GM19193 (cell line): ENCODE data around the gene OR5H15.

Experiments
- POLR2A ChIP-seq: IDR thresholded peaks from 4 replicates; pipeline ENCODE4 v1.6.1; 2011; ENCODE audit not compliant: insufficient read depth, insufficient read length; ENCODE audit errors: extremely low read depth

OR5H15 gene

DNA sequence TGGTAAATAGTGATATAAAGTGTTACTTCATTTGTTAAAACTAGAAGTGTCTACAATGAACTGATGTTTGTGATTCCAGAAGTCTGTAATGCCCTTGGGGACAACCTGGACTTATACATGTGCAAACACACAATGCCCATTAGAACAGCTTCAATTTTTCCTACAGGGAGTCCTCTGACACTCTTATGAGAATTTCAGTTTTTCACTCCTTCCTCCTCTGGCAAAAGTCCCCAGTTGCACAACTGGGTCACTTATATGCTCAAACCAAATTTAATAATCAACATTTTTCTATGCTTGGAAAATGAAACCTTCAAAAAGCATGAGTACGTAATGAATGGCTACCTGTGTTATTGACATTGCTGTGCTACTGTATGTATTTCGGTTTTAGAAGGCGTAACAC lies at the start of gene OR5H15:
OR5H15 (plus strand) TSS at position 301 of the 400 bp plus-strand sequence. CDS start 2,004 bp downstream, outside the sequence.
- TF ChIP-seq POLR2A: no peak

GRCh38 chr3:98130421-98130820 lies 36.1 kb upstream of the OR5H15 start, which contains the start of gene OR5H1:
Gene OR5H1 (plus strand): TSS chr3:98130721. CDS start chr3:98132698, 1,977 bp downstream.
- TF ChIP-seq POLR2A: no peak

DNA sequence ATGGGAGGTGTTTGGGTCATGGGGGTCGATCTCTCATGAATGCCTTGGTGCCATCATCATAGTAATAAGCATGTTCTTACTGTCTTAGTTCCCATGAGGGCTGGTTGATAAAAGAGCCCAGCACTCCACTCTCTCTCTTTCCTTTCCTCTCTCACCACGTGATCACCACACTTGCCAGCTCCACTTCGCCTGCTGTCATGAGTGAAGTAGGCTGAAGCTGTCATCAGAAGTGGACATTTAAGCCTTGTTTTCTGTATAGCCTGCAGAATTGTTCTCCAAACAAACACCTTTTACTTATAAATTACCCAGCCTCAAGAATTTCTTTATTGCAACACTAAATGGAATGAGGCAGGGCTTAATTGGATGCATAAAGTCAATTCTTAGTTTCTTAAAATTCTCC lies 29.9 kb upstream of the OR5H15 start:
- TF ChIP-seq POLR2A: no peak

DNA sequence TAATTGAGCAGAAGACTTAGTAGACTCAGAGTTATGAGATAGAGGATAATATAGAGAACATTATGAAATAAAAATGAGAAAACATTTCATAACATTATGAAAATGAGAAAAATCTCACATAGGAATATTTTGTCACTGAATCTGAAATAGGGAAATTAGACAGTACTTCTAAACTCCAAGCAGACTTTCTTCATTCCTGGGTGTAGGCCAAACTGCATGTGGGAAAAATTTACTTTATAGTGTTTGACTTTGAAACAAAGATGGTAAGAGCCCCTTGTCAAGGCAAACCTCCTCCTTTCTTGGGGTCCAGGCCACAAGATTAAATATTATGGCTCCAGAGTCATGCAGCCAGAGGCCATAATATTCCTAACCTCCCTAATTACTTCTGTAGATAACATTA lies 26.0 kb upstream of the OR5H15 start:
- TF ChIP-seq POLR2A: no peak

DNA sequence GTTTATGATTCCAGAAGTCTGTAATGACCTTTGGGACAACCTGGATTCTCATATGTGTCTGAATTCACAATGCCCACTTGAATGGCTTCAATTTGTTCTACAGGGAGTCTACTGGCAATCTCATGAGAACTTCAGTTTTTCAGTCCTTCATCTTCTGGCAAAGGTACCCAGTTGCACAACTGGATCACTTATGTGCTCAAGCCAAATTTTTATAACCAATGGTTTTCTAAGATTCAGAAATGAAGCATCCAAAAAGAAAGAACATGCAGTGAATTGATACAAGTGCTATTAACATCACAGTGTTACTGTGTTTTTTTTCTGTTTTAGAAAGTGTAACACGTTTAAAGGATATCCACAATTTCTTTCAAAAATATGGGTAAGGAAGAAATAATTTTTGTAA lies 19.3 kb upstream of the OR5H15 start, which contains the start of gene OR5H14:
OR5H14 (plus strand) TSS at position 301 of the 400 bp plus-strand sequence. CDS start 1,907 bp downstream, outside the sequence.
- TF ChIP-seq POLR2A: no peak

- no peak for TF ChIP-seq POLR2A
These were observed 17.7 kb upstream of the OR5H15 start for GRCh38 chr3:98148751-98149150.

- no peak for TF ChIP-seq POLR2A
These were observed 15.3 kb upstream of the OR5H15 start for GRCh38 chr3:98151241-98151640.

GRCh38 chr3:98171071-98171470 lies 4.6 kb downstream of the OR5H15 start:
- no peak for TF ChIP-seq POLR2A

DNA sequence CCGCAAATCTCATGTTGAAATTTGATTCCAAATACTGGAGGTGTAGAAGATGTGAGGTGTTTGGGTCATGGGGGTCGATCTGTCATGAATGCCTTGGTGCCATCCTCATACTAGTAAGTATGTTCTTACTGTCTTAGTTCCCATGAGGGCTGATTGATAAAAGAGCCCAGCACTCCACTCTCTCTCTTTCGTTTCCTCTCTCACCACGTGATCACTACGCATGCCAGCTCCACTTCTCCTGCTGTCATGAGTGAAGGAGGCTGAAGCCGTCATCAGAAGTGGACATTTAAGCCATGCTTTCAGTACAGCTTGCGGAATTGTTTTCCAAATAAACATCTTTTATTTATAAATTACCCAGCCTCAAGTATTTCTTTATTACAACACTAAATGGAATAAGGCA lies 6.1 kb downstream of the OR5H15 start:
- no peak for TF ChIP-seq POLR2A

DNA sequence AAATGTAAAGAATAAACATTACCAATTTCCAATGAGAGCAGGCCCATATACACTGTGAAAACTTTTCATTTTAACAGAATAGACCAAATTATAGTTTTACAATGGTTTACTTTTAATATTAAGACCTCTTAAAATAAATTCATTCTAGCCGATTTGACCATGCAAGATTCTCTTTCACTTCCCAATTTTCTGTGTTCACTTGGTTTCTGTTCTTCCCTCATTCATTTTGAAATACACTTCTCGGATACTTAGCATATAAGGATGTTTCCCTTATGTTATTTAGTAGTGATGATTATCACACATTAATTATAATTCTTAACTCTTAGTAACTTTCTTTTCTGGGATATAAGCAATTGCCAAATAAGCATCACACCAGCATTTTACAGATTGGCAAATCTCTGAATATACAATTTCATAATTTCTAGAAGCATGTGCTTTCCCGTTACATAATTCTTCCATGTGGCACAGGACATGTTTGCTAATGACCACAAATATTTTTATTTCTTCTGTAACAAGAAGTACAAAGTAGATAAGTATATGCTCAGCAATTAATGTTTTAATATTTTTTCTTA lies 13.9 kb downstream of the OR5H15 start:
- TF ChIP-seq POLR2A: no peak

GRCh38 chr3:98182196-98182595 lies 15.7 kb downstream of the OR5H15 start:
- TF ChIP-seq POLR2A: no peak

DNA sequence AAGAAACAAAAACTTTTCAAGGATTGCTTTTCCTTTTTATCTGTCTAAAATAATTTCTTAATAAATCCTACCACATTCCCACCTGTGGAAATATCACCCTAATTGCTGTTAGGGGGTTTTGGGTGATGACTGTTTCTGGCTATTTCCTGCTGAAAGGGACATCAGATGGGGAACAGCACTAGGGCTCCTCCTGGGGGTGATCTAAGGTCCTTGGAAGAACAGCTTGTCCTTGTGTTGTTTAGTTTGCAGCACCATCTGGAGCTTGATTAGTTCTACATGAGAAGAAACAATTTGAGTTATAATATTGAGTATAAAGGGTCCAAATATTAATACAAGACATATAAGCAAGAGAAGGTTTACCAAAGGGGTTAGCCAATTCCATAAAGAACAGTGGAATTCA lies 18.7 kb downstream of the OR5H15 start:
- TF ChIP-seq POLR2A: no peak

GRCh38 chr3:98188545-98188944 lies 22.0 kb downstream of the OR5H15 start:
- TF ChIP-seq POLR2A: no peak

DNA sequence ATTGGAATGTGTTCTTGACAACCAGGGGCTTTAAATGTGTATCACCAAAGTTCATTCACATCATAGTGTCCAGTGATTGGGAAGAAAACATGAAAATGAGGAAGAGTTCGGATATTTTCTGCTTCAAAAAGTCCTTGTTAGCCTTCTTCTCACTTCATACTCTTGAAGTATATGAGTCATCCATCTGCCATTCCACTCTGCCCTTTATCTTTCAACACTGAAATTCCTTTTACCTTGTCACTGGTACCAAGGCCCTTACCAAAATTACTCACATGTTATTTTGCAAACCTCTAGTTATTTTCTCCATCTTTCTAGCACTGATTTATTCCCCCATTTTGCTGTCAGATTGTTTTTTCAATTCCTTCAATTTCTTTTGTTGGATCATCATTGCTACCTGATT lies 32.5 kb downstream of the OR5H15 start:
- no peak for TF ChIP-seq POLR2A

DNA sequence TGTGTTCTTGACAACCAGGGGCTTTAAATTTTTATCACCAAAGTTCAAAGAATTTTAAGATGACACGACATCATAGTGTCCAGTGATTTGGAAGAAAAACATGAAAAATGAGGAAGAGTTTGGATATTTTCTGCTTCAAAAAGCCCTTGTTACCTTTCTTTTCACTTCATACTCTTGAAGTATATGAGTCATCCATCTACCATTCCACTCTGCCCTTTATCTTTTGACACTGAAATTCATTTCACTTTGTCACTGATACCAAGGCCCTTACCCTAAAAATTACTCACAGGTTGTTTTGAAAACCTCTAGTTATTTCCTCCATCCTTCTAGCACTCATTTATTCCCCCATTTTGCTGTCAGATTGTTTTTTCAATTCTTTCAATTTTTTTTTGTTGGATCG lies 42.7 kb downstream of the OR5H15 start:
- TF ChIP-seq POLR2A: no peak

DNA sequence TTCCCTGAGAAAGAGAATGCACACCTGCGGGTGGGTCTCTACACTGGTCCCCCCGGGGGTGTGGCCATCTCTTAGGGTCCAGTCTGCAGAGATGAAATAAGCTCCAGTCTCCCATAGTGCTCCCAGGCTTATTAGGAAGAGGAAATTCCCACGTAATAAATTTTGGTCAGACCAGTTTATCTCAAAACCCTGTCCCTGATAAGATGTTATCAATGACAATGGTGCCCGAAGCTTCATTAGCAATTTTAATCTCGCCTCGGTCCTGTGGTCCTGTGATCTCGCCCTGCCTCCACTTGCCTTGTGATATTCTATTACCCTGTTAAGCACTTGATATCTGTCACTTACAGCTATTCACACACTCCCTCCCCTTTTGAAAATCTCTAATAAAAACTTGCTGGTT lies 46.8 kb downstream of the OR5H15 start:
- TF ChIP-seq POLR2A: no peak

DNA sequence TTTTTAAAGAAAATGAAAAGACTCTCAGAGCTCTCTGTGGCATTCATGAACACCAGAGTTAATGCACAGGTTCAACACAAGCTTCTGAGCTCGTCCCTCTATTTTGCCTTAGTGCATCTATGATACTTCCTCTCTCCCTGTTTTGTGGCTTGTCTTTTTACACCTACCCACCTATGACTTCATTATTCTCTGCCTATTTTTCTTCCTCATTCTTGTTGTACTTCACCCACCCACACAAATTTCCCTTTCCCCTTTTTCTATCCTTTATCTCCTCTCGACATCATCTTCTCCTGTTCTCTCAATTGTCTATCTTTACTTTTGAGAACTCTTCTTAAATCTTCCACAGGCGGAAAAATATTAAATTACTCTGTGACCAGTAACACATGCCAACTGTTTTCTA lies 48.6 kb downstream of the OR5H15 start:
- TF ChIP-seq POLR2A: no peak
